Measurements from ENCODE around the gene AMFR.

The AMFR gene

GRCh38 chr16:56425439-56425832 lies at the start of gene AMFR:
AMFR (minus strand) TSS chr16:56425545; CDS start chr16:56425327, 218 bp downstream.
- peak in 2 of 3 donors; percentile 34 to 39 for DNase-seq (ENCODE audit: low read depth in 3 of 3, low spot score in 1 of 3)

- DNase-seq (ENCODE audit: low read depth in 3 of 3, low spot score in 1 of 3) = no peak
Measured at GRCh38 chr16:56470666-56471065, 45.3 kb upstream of the AMFR start.

GRCh38 chr16:56470232-56470631 lies 44.9 kb upstream of the AMFR start:
- no peak for DNase-seq (ENCODE audit: low read depth in 3 of 3, low spot score in 1 of 3)

- DNase-seq (ENCODE audit: low read depth in 3 of 3, low spot score in 1 of 3) = no peak
Measured at GRCh38 chr16:56469748-56470147, 44.4 kb upstream of the AMFR start.

GRCh38 chr16:56468800-56469199 lies 43.5 kb upstream of the AMFR start:
- DNase-seq (ENCODE audit: low read depth in 3 of 3, low spot score in 1 of 3) = no peak

DNA sequence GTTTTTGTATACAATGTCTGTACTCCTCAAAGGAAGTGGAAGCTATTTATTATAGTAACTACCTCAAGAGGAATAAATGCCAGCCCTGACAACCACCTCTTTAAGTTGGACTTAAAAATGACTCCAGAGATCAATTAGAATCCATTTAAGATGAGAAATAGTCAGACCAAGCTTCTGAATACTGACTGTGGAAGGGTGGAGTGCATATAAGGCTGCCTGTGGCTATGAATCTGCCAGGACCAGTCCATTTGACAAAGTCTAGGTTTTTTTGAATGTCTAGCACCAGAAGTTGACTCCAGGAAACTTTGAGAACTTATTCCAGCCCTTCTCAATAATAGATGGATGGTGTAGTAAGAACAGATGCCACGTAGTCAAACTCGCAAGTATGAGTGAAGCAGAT lies 41.0 kb upstream of the AMFR start:
- DNase-seq (ENCODE audit: low read depth in 3 of 3, low spot score in 1 of 3) = no peak

DNA sequence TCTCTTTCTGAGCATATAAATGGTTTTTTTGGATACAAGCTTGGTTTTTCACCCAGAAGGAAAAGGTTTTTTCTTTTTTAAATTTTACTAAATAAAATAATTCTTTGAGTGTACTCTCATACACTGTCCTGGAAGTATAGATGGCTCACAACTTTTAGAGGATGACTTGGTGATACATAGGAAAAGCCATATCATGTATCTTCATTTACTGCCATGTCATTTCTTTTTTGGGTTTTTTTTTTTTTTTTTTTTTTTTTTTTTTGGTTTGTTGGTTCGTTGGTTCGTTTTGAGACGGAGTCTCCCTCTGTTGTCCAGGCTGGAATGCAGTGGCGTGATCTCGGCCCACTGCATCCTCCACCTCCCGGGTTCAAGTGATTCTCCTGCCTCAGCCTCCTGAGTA lies 37.8 kb upstream of the AMFR start:
- DNase-seq (ENCODE audit: low read depth in 3 of 3, low spot score in 1 of 3) = no peak

- no peak for DNase-seq (ENCODE audit: low read depth in 3 of 3, low spot score in 1 of 3)
Measured at GRCh38 chr16:56462064-56462796, 36.9 kb upstream of the AMFR start.

DNA sequence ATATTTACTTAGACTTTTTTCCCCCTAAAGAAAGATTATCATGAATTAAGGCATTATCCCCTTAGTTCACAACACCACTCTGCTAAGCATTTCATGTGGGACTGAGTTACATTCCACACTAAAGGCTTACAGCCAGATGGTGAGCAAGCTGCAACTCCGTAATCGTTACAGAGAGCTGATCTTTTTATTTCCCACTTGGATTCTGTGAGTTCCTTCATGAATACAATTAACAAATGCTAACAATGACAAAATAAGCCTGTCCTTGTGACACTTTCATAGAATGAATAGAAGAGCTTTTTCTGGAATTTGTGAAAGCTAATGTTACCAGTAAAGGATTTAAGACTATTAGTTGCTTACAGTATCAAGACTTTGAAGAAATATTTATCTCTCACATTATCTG lies 34.8 kb upstream of the AMFR start:
- DNase-seq (ENCODE audit: low read depth in 3 of 3, low spot score in 1 of 3) = no peak

DNA sequence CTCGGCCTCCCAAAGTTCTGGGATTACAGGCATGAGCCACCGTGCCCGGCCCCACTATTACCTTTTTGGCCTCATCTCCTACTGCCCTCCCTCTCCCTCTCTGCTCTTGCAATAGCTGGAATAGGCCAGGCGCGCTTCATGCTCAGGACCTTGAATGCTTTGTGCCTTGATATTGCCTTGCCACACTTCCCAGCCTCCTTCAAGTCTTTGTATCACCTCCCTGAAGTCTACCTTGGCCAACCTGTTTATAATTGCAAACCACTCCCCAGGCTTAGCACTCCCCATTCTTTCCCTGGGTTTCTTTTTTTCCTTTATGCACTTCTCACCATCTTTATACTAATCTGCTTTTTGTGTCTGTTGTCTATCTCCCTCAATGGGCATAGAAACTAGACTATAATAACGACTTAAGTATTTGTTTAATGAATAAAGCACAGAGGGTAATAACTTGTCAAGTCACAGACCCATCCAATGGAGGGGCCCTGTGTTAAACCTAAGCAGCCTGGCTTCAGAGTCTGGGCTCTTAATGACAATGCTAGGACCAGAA lies 32.7 kb upstream of the AMFR start:
- DNase-seq (ENCODE audit: low read depth in 3 of 3, low spot score in 1 of 3) = no peak

DNA sequence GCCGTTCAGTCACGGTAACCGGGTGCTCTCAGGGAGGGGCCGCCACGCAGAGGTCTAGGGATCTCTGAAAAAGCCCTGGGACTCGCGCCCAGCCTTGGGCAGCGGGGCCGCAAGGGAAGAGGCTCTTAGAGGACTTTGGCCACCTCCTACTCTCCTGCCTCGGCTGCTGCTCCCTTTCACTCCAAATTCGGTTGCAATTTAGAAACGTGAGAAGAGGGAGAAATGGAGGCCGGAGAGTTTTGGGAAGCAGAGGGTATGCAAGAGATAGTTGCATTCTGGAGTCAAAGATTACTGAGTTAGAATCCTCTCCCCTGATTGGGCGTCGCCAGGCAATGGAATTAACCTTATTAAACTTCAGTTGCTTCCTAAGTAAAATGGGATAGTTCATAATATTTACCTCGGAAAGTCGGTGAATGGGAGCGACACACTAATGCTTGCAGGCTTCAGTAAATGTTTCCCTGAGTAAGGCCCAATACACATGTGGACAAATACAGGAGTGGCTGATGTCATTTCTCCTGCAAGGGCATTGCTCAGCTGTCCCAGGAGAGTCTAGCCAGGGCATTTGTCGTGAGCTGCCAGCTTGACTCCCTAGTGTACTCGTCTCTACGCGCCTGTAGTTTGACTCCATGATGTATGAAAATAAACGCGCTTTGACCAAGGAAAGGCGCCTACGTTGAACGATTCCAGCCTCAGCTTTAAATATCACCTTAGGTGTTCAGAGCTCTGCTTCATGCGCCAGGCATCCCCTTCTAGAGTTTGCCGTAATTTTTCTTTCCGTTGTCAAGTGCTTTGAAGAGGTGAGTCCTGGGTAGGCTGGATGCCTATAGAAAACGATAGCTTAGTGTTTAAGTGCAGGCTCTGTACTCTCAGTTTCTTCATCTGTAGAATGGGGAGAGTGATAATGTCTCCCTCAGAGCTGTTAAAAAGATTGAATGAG lies 26.7 kb upstream of the AMFR start:
- no peak for DNase-seq (ENCODE audit: low read depth in 3 of 3, low spot score in 1 of 3)

DNA sequence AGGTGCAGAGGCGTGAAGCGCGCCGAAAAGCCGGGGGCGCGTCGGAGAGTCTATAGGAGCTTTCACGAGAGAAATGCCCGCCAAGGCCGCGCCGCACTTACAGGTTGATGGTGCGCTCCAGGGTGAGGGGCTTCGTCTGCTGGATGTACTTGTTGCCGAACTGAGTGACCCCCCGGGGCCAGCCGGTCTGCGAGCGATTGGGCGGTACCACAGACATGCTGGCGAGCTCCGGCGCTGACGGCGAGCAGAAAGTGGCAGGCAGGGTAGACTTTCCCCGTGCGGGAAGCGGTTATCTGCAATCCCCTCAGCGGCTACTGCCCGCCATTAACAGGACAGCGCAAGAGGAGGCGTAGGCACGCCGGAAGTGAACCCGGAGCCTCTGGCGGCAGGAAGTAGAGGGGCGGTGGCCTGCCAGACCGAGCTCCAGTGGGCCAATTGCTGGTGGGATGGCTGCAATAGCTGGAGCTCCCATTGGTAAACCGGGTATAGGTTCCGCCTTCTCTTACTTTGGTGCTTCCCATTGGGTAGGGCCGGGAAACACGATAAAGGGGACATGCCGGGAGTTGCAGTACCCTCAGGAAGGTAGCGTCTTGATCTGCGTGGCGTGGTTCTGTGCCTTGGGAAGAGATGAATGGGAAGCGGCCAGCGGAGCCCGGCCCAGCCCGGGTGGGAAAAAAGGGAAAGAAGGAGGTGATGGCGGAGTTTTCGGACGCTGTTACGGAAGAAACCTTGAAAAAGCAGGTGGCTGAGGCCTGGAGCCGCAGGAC lies 25.8 kb upstream of the AMFR start, which contains the start of the genes NUDT21 and OGFOD1:
Gene NUDT21, minus strand, starts transcription at position 347 of the 767 bp plus-strand sequence. Its CDS starts 130 bp downstream, at position 217.
Gene OGFOD1, plus strand, starts transcription at position 569 of the 767 bp plus-strand sequence. Its CDS starts 59 bp downstream, at position 628.
- DNase-seq (ENCODE audit: low read depth in 3 of 3, low spot score in 1 of 3) = peak; percentile 70 to 83 (median 77)

DNA sequence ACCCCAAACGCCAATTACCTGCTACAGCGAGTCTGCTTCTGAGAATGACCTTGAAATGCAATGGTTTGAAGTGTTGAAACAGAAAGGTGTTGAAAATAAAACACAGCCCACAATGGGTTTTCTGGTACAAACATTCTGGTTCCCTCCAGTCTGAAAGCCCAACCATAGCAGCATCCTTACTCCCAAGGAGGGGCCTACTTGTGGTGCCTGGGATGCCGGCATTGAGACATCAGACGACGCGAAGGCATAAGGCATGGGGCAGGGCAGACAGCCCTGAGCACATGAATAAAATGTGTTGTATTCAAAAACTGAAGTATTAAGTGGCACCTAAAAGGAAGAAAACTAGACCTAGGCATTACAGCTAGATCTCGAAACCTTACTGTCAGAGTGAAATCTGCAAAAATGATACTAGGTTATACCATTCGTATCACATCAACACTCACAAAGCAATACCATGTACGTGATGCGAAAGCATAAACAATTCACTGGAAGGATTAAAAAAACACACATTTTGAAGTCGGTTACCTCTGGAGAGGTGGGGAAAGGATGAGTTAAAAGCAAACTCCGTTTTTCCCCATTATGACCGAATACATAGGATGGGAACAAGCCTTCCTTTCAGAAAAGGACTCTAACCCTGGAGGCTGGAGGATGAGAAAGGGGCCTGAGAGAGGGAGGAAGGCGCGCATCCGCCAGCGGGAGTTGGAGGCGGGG lies 25.1 kb upstream of the AMFR start:
- no peak for DNase-seq (ENCODE audit: low read depth in 3 of 3, low spot score in 1 of 3)

DNA sequence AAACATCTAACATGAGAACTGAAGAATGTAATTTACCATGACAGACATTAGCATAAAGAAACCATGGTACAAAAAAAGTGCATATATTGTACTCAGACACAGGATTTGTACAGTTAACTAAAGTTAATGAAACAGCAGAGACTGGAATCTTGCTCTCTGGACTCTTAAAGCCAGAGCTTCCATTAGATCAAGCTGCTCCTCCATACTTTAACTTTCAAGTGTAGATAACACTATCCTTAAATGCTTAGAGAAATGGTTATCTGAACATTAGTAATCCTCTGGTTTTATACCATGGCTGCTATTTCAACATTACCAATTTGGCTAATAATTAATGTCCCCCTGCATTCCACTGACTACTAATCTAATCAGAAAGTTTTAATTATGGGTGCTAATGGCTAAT lies 22.7 kb upstream of the AMFR start:
- no peak for DNase-seq (ENCODE audit: low read depth in 3 of 3, low spot score in 1 of 3)

DNA sequence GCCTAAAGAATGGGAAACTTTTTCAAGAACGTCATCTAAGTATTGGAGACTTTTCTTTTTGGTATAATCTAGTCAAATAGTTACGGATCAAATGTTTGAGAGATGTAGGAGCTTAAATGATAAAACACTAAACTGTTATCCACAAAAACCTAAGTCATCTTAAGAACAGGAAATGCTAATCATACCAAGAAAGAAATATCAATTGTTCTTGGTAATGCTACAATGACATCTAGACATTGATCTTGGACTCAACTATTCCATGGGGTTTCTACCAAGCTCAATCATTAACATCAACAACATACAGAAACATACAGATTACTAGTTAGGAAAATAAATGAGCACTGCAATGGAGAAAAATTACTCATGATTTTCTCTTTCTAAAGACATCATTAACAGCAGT lies 21.9 kb upstream of the AMFR start:
- no peak for DNase-seq (ENCODE audit: low read depth in 3 of 3, low spot score in 1 of 3)

GRCh38 chr16:56438038-56438437 lies 12.7 kb upstream of the AMFR start:
- no peak for DNase-seq (ENCODE audit: low read depth in 3 of 3, low spot score in 1 of 3)

DNA sequence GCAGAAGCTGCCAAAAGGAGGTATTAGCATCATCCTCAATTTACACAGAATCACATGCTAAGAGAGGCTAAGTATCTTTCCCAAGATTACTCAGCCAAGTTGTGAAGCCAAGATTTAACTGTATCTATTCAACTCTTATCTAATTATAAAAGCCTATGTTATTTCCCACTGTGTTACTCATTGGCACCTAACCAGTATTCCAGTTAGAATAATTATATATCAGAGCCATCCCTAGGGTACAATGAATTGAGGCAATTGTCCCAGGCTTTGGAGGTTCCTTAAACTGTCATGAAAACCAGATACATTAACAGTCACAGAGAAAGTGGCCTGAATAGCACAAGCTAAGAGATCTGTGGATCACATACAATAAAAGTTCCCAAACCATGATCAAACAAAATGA lies 10.9 kb upstream of the AMFR start:
- no peak for DNase-seq (ENCODE audit: low read depth in 3 of 3, low spot score in 1 of 3)

DNA sequence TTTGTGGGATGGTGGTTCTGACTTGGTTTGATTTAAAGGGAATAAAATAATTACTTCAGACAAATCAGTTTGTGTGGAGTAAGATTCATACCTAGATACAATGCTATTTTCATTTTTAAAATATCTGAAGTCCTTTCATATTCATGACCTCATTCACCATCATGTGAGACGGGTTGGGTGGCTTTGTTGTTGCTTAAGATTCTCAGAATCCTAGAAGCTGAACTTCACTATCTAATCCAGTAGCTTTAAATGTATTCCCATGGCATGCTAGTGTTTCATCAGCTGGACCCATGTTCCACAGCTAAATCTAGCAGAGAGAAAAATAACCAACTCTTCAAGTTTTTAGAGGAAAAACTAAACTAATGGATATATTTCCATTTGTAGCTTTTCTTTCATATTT lies 2.7 kb upstream of the AMFR start:
- DNase-seq (ENCODE audit: low read depth in 3 of 3, low spot score in 1 of 3) = no peak

DNA sequence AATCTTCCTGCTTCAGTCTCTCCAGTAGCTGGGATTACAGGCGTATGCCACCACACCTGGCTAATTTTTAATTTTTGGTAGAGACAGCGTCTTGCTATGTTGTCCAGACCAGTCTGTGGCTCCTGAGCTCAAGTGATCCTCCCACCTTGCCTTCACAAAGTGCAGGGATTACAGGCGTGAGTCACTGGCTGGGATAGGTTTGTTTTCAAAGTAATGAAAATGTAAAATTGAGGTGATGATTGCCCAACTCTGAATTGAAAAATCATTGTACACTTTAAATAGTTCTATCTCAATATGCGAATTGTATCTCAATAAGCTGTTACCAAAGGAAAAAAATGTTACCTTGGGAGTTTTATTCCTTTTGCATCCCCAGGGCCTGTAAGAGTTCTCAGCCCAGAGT lies 1.2 kb upstream of the AMFR start:
- no peak for DNase-seq (ENCODE audit: low read depth in 3 of 3, low spot score in 1 of 3)

DNA sequence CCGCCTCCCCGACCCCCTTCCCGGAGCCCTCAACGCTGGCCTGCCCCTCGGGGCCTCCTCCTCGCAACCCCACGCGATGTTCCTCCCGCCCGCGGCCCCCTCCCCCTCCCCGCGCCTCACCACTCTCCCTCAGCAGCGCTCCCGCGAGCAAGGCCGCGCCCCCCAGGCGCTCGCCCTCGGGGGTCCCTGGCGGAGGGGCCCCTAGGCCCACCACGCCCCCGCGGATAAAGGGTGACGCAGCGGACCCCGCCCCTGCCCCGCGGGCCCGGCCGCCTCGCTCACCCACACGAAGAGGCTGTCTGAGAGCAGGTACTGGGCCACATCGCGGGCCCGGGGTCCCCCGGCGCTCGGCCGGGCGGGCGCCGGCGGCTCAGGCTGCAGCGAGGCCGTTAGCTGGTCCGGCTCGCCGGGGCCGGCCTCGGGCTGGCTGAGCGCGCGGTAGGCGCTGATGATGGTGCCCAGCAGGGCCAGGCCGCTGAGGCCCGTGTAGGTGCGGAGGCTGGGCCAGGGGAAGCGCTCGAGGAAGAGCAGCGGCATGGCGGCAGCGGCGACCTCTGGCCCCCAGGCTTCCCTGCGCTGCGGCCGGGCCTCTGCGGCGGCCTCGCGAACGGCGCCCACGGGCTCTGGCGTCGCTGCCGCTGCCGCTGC lies 430 bp downstream of the AMFR start:
- DNase-seq (ENCODE audit: low read depth in 3 of 3, low spot score in 1 of 3) = peak in 2 of 3 donors; percentile 4 to 26
